NT2/D1 (cell line): ENCODE data around the gene TBC1D24.
A peak's percentile ranks its signal among the peaks of the same experiment; 100 is the strongest.

Experiments
- DNase-seq: peaks from one replicate; pipeline ENCODE4 v3.0.0-alpha.2; 2011; ENCODE audit warnings: low read depth, low spot score
- H3K27me3 ChIP-seq: 2 replicates; pipeline ENCODE4 v1.6.0; 2011; ENCODE audit warnings: mild to moderate bottlenecking; ENCODE audit not compliant: insufficient read length, insufficient read depth
- H3K36me3 ChIP-seq: 2 replicates; pipeline ENCODE4 v1.6.1; 2011; ENCODE audit warnings: mild to moderate bottlenecking, low read length, mixed read lengths; ENCODE audit not compliant: insufficient read depth, insufficient read length
- H3K4me1 ChIP-seq: 2 replicates; pipeline ENCODE4 v1.5.1; 2011; ENCODE audit not compliant: insufficient read depth, insufficient read length
- H3K4me3 ChIP-seq: 2 replicates; pipeline ENCODE4 v1.5.1; 2011; ENCODE audit warnings: low read depth; ENCODE audit not compliant: insufficient read length
- H3K9ac ChIP-seq: 2 replicates; pipeline ENCODE4 v1.6.0; 2011; ENCODE audit warnings: low read depth; ENCODE audit not compliant: insufficient read length
- H3K9me3 ChIP-seq: 2 replicates; pipeline ENCODE4 v1.5.1; 2011; ENCODE audit warnings: mild to moderate bottlenecking, low read length; ENCODE audit not compliant: insufficient read depth
- SUZ12 ChIP-seq: IDR thresholded peaks from 2 replicates; pipeline ENCODE4 v1.6.1; 2011; ENCODE audit not compliant: insufficient read length, insufficient read depth; ENCODE audit errors: extremely low read depth
- YY1 ChIP-seq: IDR thresholded peaks from 2 replicates; pipeline ENCODE4 v1.6.1; 2011; ENCODE audit not compliant: insufficient read length, insufficient read depth
- ZNF274 ChIP-seq: IDR thresholded peaks from 2 replicates; pipeline ENCODE4 v1.6.1; 2011; ENCODE audit warnings: mild to moderate bottlenecking, low read depth, low read length

The TBC1D24 gene

DNA sequence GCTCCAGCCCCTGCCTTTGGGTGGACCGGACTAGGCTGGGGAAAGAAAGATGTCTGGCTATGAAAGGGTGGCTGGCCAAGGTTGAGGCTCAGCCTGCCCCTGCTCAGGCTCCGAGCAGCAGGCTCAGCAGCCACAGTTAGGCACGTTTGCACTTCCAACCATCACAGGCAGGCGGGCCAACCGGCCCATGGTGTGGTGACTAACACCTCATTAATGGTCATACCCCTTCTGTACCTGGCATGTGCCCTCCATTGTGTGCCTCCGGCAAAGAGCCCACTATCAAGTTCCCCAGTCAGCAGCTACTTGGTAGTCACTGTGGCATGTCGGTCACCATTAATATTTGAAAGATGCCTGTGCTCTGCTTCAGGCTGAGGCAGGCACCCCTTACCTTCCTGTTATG is 6.7 kb downstream of the TBC1D24 start:
- Histone ChIP-seq H3K4me3 (no peak overlapping the region), H3K9ac (no peak overlapping the region), H3K36me3 (peaks cover 2% of the 10 kb centered on the region), H3K4me1 (peaks cover 5% of the 10 kb centered on the region), H3K9me3 (no peaks in the 10 kb centered on the region), H3K27me3 (peaks cover 4% of the 10 kb centered on the region)
- no peak for DNase-seq
- TF ChIP-seq ZNF274 (no peak), SUZ12 (no peak), YY1 (no peak)

DNA sequence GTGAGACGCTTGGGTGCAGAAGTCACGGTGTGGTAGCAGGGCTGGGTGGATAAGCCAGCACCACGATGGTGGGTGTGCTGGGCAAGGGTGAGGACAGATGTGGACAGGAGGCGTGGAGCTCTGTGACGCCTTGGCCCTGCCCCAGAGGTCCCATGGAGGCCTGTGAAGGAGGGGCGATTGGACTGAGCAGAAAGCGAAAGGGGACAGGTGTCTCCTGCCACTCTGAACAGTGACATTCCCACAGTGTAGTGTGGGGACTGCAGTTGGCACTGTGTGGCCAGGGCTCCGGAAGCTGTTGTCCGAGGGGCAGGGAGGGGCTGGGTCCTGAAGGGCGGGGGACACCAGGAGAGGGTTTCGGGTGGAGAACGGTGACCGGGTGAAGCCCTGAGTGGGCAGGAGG is 7.3 kb downstream of the TBC1D24 start:
- Histone ChIP-seq H3K27me3 (no peaks in the 10 kb centered on the region), H3K9me3 (no peaks in the 10 kb centered on the region), H3K4me1 (peaks cover 7% of the 10 kb centered on the region), H3K9ac (no peak overlapping the region), H3K4me3 (no peak overlapping the region), H3K36me3 (peaks cover 2% of the 10 kb centered on the region)
- no peak for DNase-seq
- TF ChIP-seq SUZ12 (no peak), ZNF274 (no peak), YY1 (no peak)

DNA sequence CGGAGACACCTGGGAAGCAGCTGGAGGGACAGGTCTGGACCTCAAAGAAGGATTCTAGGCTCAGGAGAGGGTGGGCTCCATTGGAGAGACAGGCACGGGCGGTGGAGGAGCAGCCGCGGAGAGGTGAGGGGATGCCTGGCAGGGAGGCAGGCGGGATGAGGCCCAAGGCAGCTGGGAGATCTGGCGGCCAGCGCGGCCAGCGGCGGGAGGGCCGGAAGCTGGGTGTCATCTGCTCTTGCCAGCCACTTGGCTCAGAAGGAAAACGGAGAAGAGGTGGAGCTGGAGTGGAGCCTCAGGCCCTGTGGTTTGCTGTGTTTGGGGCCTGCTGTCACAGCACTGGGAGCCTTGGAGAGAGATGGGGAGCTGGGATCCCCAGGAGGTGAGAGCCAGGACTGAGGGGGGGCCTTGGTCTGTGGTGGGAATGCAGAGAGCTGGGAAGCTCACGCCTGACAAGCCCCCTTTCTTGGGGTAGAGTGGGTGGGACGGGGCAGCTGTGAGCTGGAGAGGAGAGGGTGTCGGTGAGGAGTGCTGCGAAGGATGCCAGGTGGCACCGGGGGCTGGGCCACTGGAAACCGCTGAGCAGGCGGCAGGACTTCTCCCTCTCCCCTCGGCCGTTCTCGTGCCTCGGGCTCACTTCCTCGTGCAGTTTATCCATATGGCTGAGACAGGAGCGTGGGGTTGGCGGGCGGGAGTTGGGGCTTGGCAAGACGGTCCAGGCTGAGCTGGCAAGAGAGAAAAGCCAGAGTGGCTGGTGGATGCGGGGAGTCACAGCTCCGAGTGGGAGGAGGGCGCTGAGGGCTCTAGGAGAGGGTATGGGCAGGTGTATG is 8.0 kb downstream of the TBC1D24 start:
- Histone ChIP-seq H3K36me3 (peaks cover 2% of the 10 kb centered on the region), H3K9ac (no peak overlapping the region), H3K4me1 (peaks cover 12% of the 10 kb centered on the region), H3K27me3 (no peaks in the 10 kb centered on the region), H3K9me3 (no peaks in the 10 kb centered on the region), H3K4me3 (no peak overlapping the region)
- DNase-seq, result no peak
- TF ChIP-seq YY1, result no peak
- TF ChIP-seq ZNF274, result no peak
- no peak for TF ChIP-seq SUZ12

DNA sequence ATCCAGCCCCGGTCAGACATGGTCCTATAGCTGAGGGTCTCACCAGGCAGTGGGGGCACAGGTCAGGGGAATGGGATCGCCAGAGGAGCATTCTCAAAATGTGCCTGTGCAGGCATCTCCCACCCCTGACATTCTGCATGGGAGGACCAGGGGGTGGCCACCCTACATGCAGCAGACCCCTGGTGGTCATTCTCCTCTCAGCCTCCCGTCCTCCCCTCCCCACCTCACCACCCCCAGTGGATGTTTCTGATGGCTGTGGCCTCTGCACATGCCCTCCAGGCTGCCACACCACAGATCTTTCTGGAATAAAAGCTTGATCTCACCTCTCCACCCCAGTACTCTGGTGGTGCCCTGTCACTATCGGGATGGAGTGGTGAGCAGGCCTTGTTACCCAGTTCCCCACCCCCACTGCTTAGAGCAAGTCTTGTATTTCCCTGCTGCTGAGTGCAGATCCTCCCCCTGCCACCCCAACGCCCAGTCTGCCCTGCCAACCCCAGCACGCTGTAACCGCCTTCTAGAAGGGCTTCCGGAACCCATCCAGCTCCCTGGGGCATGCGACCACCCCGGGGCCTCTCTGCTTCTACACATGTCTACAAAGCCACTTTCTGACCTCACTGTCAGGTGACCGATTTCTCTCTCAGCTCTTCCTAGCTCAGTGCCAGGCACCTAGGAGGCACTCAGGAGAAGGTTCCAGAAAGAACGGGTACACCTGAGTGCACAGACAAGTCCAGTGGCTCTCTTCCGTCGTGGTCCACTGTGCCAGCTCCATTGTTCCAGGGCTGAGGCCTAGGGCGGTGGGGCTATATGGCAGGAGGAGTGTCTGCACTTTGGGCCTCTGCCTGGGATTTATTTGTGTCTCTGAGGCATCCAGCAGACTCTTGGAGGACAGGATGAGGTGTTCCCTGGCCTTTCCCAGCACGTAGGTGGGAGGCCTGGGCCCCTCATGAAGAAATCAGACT is 9.3 kb downstream of the TBC1D24 start:
- no peak for DNase-seq
- Histone ChIP-seq H3K36me3 (peaks cover under 1% of the 10 kb centered on the region), H3K4me1 (peaks cover 15% of the 10 kb centered on the region), H3K9ac (no peak overlapping the region), H3K9me3 (no peaks in the 10 kb centered on the region), H3K27me3 (no peaks in the 10 kb centered on the region), H3K4me3 (no peak overlapping the region)
- no peak for TF ChIP-seq SUZ12
- TF ChIP-seq ZNF274, result no peak
- TF ChIP-seq YY1, result no peak

DNA sequence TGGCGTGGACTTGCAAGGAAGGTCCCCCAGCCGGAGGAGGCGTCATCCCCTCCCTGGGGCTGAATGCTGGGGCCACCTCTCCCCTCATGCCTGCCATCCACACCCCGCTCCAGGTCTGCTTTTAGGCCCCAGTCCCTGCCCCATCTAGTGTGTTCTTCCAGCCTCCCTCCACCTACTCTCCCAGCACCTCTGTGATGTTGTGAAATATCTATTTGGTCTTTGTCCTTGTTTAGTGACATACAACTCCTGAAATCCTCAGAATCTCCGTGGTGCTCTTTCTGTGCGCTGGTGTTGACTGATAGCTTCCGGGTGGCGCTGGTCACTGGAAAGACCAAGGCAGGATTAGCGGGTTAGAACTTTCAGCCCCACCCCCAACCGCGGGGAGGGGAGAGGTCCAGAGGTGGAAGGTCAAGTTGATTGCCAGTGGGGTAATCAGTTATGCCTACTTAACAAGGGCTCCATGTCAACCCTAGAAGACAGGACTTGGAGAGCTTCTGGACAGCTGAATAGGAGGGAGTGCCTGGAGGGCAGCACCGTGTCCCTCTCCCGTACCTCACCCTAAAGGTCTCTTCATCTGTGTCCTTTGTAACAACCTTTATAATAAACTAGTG is 10.1 kb downstream of the TBC1D24 start:
- Histone ChIP-seq H3K4me3 (no peak overlapping the region), H3K9me3 (no peaks in the 10 kb centered on the region), H3K9ac (no peak overlapping the region), H3K4me1 (peaks cover 15% of the 10 kb centered on the region), H3K27me3 (no peaks in the 10 kb centered on the region), H3K36me3 (peaks cover 2% of the 10 kb centered on the region)
- no peak for TF ChIP-seq YY1
- no peak for TF ChIP-seq ZNF274
- TF ChIP-seq SUZ12, result no peak
- DNase-seq, result no peak

DNA sequence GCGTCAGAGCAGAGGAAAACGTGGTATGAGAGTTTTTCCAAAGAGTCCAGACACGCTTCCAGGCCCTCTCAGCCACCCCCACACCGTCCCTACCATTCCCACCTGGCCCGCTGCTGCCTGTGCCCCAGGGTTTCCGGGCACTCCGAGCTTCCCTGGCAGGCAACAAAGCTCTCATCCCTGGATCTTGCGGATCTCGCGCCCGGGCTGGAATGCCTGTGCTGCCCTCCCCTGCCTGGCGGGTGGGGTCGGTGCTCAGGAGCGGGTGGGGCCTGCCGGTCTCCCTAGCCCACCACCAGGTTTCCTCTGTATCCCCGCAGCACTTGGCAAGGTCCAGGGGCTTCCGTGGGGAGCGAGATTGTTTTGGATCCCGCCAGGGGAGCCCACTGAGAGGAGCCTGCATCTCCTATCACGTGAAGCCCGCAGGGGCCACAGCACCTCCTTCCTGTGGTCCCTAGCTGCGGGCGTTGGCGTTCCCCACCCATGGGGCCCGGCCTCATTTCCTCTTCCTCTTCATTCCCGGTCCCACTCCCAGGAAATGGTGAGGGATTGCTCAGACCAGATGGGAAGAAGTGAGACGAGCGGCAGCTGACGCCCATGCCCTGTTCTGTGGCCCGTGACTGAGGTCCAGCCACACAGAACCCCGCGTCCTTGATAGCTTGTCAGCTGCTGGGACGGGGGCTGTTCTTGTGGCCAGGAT is 11.0 kb downstream of the TBC1D24 start:
- no peaks in the 10 kb centered on the region for H3K9me3 ChIP-seq
- no peak overlapping the region for H3K4me3 ChIP-seq
- DNase-seq, result no peak
- peak overlapping the region; percentile 34 for H3K9ac ChIP-seq
- peaks cover 6% of the 10 kb centered on the region for H3K36me3 ChIP-seq
- TF ChIP-seq YY1 (no peak), SUZ12 (no peak), ZNF274 (no peak)
- peaks cover 15% of the 10 kb centered on the region for H3K4me1 ChIP-seq
- no peaks in the 10 kb centered on the region for H3K27me3 ChIP-seq
